OCI-LY1 (cell line): ENCODE data around the gene USP48.

Source experiments
- H2AFZ ChIP-seq: fragments of 200-600 bp; sonication (generic), shearing (Covaris generic); 2 replicates; pipeline ENCODE4 v1.6.0; 2014; ENCODE audit warnings: antibody characterized with exemption, mild to moderate bottlenecking, low read length
- H3F3A ChIP-seq: fragments of 200-600 bp; sonication (generic), shearing (Covaris generic); 2 replicates; pipeline ENCODE4 v1.6.0; 2014; ENCODE audit warnings: mild to moderate bottlenecking, antibody characterized with exemption, low read length, moderate library complexity; ENCODE audit not compliant: insufficient read depth
- H3K27ac ChIP-seq: fragments of 200-600 bp; sonication (generic); 2 replicates; pipeline ENCODE4 v1.5.1; 2014; ENCODE audit warnings: low read length, mixed run types, mild to moderate bottlenecking, low read depth; ENCODE audit not compliant: poor library complexity, severe bottlenecking
- H3K27me3 ChIP-seq: fragments of 200-600 bp; sonication (generic); 2 replicates; pipeline ENCODE4 v1.6.0; 2014; ENCODE audit warnings: antibody characterized with exemption, mild to moderate bottlenecking, low read length, moderate library complexity; ENCODE audit not compliant: insufficient read depth
- H3K36me3 ChIP-seq: fragments of 200-600 bp; sonication (generic); 2 replicates; pipeline ENCODE4 v1.6.1; 2014; ENCODE audit warnings: mild to moderate bottlenecking, antibody characterized with exemption, low read length, moderate library complexity, mixed read lengths; ENCODE audit not compliant: insufficient read depth
- H3K4me1 ChIP-seq: fragments of 200-600 bp; sonication (generic); 2 replicates; pipeline ENCODE4 v1.5.1; 2014; ENCODE audit warnings: mild to moderate bottlenecking, low read length, moderate library complexity; ENCODE audit not compliant: insufficient read depth, severe bottlenecking
- H3K4me2 ChIP-seq: fragments of 200-600 bp; sonication (generic), shearing (Covaris generic); 2 replicates; pipeline ENCODE4 v1.6.1; 2014; ENCODE audit warnings: low read length
- H3K4me3 ChIP-seq: fragments of 200-600 bp; sonication (generic); 2 replicates; pipeline ENCODE4 v1.5.1; 2014; ENCODE audit warnings: low read length, low read depth, mild to moderate bottlenecking, mixed read lengths; ENCODE audit not compliant: poor library complexity, severe bottlenecking
- H3K79me2 ChIP-seq: fragments of 200-600 bp; shearing (Covaris generic); 2 replicates; pipeline ENCODE4 v1.6.1; 2016; ENCODE audit warnings: mixed run types, low read length, mixed read lengths; ENCODE audit not compliant: insufficient read depth
- H3K9ac ChIP-seq: fragments of 200-600 bp; sonication (generic), shearing (Covaris generic); 2 replicates; pipeline ENCODE4 v1.6.1; 2014; ENCODE audit warnings: mild to moderate bottlenecking, low read length, mixed read lengths
- H3K9me2 ChIP-seq: fragments of 200-600 bp; sonication (generic), shearing (Covaris generic); 2 replicates; pipeline ENCODE4 v1.6.1; 2014; ENCODE audit warnings: low read depth, mild to moderate bottlenecking, low read length, mixed read lengths
- H3K9me3 ChIP-seq: fragments of 200-600 bp; shearing (Covaris generic); 2 replicates; pipeline ENCODE4 v1.6.1; 2014; ENCODE audit warnings: low read length, mixed read lengths
- H4K20me1 ChIP-seq: fragments of 200-600 bp; sonication (generic), shearing (Covaris generic); 2 replicates; pipeline ENCODE4 v1.6.0; 2016; ENCODE audit warnings: mild to moderate bottlenecking, low read length; ENCODE audit not compliant: insufficient read depth
- EZH2 ChIP-seq: fragments of 200-600 bp; sonication (generic), shearing (Covaris generic); IDR thresholded peaks from 2 replicates; pipeline ENCODE4 v1.8.0; 2017; ENCODE audit warnings: borderline replicate concordance, mixed run types, mild to moderate bottlenecking, antibody characterized with exemption, low read length, moderate library complexity, mixed read lengths
- TF ChIP-seq, protein P1 (sequence below): fragments of 200-600 bp; sonication (generic), shearing (Covaris generic); IDR thresholded peaks from 2 replicates; pipeline ENCODE4 v1.5.1; 2017; ENCODE audit warnings: mild to moderate bottlenecking, antibody characterized with exemption, low read length, moderate library complexity, mixed read lengths

Gene USP48

DNA sequence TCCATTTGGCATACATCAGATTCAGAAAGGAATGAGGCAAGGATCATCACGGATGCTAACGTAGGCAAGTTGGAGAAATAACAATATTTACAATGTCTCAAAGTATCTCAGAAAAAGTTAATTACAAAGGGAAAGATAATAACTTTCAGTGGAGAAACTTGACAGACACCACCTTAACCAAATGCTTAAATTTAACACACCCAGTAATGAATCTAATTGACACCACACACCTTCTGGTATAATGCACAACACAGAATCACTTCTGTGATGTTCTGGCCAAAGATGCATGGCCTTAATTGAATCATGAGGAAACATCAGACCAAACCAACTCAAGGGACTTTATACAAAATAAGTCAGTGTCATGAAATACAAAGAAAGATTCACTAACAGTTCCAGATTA lies 23.1 kb downstream of the USP48 start:
- no peaks in the 10 kb centered on the region for H3K9me2 ChIP-seq
- no peak overlapping the region for H3K4me3 ChIP-seq
- TF ChIP-seq, protein P1, sequence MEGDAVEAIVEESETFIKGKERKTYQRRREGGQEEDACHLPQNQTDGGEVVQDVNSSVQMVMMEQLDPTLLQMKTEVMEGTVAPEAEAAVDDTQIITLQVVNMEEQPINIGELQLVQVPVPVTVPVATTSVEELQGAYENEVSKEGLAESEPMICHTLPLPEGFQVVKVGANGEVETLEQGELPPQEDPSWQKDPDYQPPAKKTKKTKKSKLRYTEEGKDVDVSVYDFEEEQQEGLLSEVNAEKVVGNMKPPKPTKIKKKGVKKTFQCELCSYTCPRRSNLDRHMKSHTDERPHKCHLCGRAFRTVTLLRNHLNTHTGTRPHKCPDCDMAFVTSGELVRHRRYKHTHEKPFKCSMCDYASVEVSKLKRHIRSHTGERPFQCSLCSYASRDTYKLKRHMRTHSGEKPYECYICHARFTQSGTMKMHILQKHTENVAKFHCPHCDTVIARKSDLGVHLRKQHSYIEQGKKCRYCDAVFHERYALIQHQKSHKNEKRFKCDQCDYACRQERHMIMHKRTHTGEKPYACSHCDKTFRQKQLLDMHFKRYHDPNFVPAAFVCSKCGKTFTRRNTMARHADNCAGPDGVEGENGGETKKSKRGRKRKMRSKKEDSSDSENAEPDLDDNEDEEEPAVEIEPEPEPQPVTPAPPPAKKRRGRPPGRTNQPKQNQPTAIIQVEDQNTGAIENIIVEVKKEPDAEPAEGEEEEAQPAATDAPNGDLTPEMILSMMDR = no peak
- no peak for TF ChIP-seq EZH2
- no peaks in the 10 kb centered on the region for H3K27me3 ChIP-seq
- H2AFZ ChIP-seq = no peak overlapping the region
- no peaks in the 10 kb centered on the region for H3K9me3 ChIP-seq
- peaks cover 19% of the 10 kb centered on the region for H3K36me3 ChIP-seq
- no peak overlapping the region for H3K9ac ChIP-seq
- peaks cover 41% of the 10 kb centered on the region for H3K4me1 ChIP-seq
- H3K4me2 ChIP-seq = no peak overlapping the region
- no peaks in the 10 kb centered on the region for H3F3A ChIP-seq
- H3K79me2 ChIP-seq = peaks cover 66% of the 10 kb centered on the region
- H3K27ac ChIP-seq = no peak overlapping the region
- no peaks in the 10 kb centered on the region for H4K20me1 ChIP-seq

DNA sequence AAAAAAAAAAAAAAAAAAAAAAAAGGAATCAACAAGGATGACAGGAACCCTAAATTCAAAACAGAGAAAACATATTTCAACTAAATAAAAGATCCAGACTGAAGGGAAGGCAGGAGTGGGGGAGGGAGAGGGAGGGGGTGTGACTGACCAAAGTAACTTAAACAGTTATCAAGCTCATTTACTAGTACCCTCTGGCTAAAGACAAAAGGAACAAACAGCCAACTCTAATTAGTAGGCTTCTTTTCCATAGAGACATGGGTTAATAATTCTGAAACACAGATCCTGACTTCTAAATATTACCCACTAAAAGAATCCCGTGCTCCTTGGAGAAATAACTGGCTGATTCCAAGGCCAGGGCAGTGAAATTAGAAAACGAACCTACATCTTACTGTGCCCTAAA lies 23.8 kb downstream of the USP48 start:
- Histone ChIP-seq H4K20me1 (no peaks in the 10 kb centered on the region), H3K4me2 (no peak overlapping the region), H2AFZ (no peak overlapping the region), H3K4me1 (peaks cover 34% of the 10 kb centered on the region), H3K79me2 (peaks cover 62% of the 10 kb centered on the region), H3K9me3 (no peaks in the 10 kb centered on the region), H3K9me2 (no peaks in the 10 kb centered on the region), H3K9ac (no peak overlapping the region), H3K36me3 (peaks cover 26% of the 10 kb centered on the region), H3K27me3 (no peaks in the 10 kb centered on the region), H3F3A (no peaks in the 10 kb centered on the region), H3K4me3 (no peak overlapping the region), H3K27ac (no peak overlapping the region)
- TF ChIP-seq, protein P1 = no peak
- no peak for TF ChIP-seq EZH2

DNA sequence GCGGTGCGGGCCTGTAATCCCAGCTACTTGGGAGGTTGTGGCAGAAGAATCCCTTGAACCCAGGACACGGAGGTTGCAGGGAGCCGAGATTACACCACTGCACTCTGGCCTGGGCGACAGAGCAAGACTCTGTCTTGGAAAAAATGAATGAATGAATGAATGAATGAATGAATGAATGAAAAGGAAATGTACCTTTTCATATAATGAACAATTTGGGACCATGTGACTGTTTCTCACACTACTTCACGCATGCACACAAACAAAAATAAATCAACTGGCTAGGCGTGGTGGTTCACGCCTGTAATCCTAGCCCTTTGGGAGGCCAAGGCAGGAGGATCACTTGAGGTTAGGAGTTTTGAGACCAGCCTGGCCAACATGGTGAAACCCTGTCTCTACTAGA lies 24.3 kb downstream of the USP48 start:
- no peak overlapping the region for H2AFZ ChIP-seq
- no peaks in the 10 kb centered on the region for H3F3A ChIP-seq
- H3K9me3 ChIP-seq = no peaks in the 10 kb centered on the region
- TF ChIP-seq EZH2 = no peak
- TF ChIP-seq, protein P1 = no peak
- no peak overlapping the region for H3K9ac ChIP-seq
- no peak overlapping the region for H3K4me2 ChIP-seq
- peaks cover 62% of the 10 kb centered on the region for H3K79me2 ChIP-seq
- H3K36me3 ChIP-seq = peaks cover 29% of the 10 kb centered on the region
- H3K4me1 ChIP-seq = peaks cover 29% of the 10 kb centered on the region
- no peaks in the 10 kb centered on the region for H3K9me2 ChIP-seq
- H3K27me3 ChIP-seq = no peaks in the 10 kb centered on the region
- H4K20me1 ChIP-seq = no peaks in the 10 kb centered on the region
- H3K27ac ChIP-seq = no peak overlapping the region
- H3K4me3 ChIP-seq = no peak overlapping the region
